Astrocyte (in vitro differentiated cells and primary cell): Measurements from ENCODE around the gene ADGRG7.

Experiments
- EZH2 ChIP-seq: IDR thresholded peaks from 2 replicates; pipeline ENCODE4 v1.6.1; 2012; ENCODE audit warnings: mild to moderate bottlenecking, low read length, inconsistent platforms; ENCODE audit not compliant: insufficient read depth
- TF ChIP-seq, protein P1 (sequence below): IDR thresholded peaks from 2 replicates; pipeline ENCODE4 v1.5.1; 2011; ENCODE audit warnings: low read depth, mild to moderate bottlenecking, inconsistent platforms, low read length, moderate library complexity; ENCODE audit not compliant: insufficient read depth

DNA sequence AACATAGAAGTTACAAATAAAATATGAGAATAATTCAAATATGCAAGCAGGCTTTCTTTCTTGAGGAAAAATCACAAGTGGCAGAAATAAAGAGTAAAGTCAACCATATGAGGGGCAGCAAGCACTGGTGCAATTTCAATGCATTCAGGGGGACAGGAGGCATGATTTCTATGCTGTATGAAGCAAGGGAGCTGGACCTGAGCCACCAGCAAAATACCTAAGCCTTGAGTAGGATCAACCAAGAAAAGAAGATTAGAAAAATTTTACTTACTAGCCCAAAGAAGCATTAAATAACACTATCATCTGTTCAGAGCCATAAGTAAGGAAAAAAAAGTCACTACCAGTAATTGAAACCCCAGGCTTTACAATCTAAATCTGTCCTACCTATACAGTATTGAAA is 6.3 kb downstream of the ADGRG7 start:
- TF ChIP-seq, protein P1, sequence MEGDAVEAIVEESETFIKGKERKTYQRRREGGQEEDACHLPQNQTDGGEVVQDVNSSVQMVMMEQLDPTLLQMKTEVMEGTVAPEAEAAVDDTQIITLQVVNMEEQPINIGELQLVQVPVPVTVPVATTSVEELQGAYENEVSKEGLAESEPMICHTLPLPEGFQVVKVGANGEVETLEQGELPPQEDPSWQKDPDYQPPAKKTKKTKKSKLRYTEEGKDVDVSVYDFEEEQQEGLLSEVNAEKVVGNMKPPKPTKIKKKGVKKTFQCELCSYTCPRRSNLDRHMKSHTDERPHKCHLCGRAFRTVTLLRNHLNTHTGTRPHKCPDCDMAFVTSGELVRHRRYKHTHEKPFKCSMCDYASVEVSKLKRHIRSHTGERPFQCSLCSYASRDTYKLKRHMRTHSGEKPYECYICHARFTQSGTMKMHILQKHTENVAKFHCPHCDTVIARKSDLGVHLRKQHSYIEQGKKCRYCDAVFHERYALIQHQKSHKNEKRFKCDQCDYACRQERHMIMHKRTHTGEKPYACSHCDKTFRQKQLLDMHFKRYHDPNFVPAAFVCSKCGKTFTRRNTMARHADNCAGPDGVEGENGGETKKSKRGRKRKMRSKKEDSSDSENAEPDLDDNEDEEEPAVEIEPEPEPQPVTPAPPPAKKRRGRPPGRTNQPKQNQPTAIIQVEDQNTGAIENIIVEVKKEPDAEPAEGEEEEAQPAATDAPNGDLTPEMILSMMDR: no peak
- TF ChIP-seq EZH2: no peak
